BLaER1 (cell line): Measurements from ENCODE around the gene BTG2.

Experiments used
- H3K27ac ChIP-seq: shearing (Covaris generic); formaldehyde crosslinking; 2 replicates; pipeline ENCODE4 v1.8.1; 2022
- H3K27me3 ChIP-seq: shearing (Covaris generic); formaldehyde crosslinking; 2 replicates; pipeline ENCODE4 v1.8.1; 2022
- H3K36me3 ChIP-seq: shearing (Covaris generic); formaldehyde crosslinking; 2 replicates; pipeline ENCODE4 v1.8.1; 2022
- H3K4me1 ChIP-seq: shearing (Covaris generic); formaldehyde crosslinking; 2 replicates; pipeline ENCODE4 v1.8.1; 2022
- H3K4me2 ChIP-seq: shearing (Covaris generic); formaldehyde crosslinking; 2 replicates; pipeline ENCODE4 v1.8.1; 2022
- H3K4me3 ChIP-seq: shearing (Covaris generic); formaldehyde crosslinking; 2 replicates; pipeline ENCODE4 v1.8.1; 2022
- H3K9ac ChIP-seq: shearing (Covaris generic); formaldehyde crosslinking; 2 replicates; pipeline ENCODE4 v1.8.1; 2022
- H3K9me3 ChIP-seq: shearing (Covaris generic); formaldehyde crosslinking; 2 replicates; pipeline ENCODE4 v1.8.1; 2022
- H4K20me1 ChIP-seq: shearing (Covaris generic); formaldehyde crosslinking; 2 replicates; pipeline ENCODE4 v1.8.1; 2022
- Cebpa-rat ChIP-seq: shearing (Covaris generic); IDR thresholded peaks from 2 replicates; pipeline ENCODE4 v1.8.1; 2022

BTG2 gene

GRCh38 chr1:203276408-203276807, 28.9 kb upstream of the BTG2 start:
- H3K9me3 ChIP-seq, result no peaks in the 10 kb centered on the region
- peaks cover 100% of the 10 kb centered on the region for H3K4me1 ChIP-seq
- no peak for TF ChIP-seq Cebpa-rat
- no peaks in the 10 kb centered on the region for H3K27me3 ChIP-seq
- peak overlapping the region; percentile 83; the same call in 1 of the 2 replicates for H3K27ac ChIP-seq
- no peaks in the 10 kb centered on the region for H4K20me1 ChIP-seq
- no peaks in the 10 kb centered on the region for H3K36me3 ChIP-seq
- peak overlapping the region; percentile 95 for H3K4me2 ChIP-seq
- peak overlapping the region; percentile 76; the same call in 1 of the 2 replicates for H3K9ac ChIP-seq
- H3K4me3 ChIP-seq, result no peak overlapping the region

GRCh38 chr1:203276916-203277545, 28.3 kb upstream of the BTG2 start:
- Histone ChIP-seq H4K20me1 (no peaks in the 10 kb centered on the region), H3K4me1 (peaks cover 100% of the 10 kb centered on the region), H3K4me2 (peak overlapping the region; percentile 95), H3K9me3 (no peaks in the 10 kb centered on the region), H3K9ac (peak overlapping the region; percentile 76), H3K4me3 (no peak overlapping the region), H3K36me3 (no peaks in the 10 kb centered on the region), H3K27ac (peak overlapping the region; percentile 83), H3K27me3 (no peaks in the 10 kb centered on the region)
- no peak for TF ChIP-seq Cebpa-rat

DNA sequence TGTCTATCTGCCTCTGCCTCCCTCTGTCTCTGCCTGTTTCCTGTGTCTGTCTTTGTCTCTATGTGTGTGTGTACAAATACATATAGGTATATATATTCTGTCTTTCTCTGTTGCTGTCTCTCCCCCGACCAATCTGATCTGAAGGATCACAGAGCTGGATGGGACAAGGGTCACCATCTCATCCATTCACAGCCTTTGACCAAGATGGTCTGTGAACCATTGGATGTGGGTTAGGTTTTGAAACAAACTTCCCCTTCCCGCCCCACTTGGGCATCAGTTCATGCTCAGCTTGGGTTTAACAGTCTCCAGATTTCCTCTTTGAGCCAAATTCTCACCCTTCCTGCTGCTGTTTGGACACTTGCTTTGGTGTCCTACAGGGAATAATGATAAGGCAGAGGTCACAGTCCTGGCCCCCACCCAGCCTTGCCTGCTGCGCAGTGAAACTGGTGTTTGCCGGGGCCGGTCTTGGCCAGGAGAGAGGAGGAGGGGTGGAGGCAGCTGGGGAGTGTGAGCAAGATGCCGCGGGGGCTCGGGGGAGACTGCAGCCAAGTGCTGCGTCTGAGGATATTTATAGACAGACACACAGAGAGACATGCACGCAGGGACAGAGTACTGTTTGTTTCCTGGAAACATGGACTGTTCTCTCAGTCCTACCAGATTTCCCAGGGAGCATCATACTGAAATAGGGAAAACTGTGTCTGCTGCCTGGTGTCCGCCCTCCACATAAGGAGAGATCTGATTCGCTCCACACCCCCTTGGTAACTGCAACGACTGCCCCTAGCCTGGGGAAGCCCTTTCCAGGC, 27.0 kb upstream of the BTG2 start:
- TF ChIP-seq Cebpa-rat, result no peak
- no peaks in the 10 kb centered on the region for H3K27me3 ChIP-seq
- peak overlapping the region; percentile 83 for H3K27ac ChIP-seq
- peaks cover 100% of the 10 kb centered on the region for H3K4me1 ChIP-seq
- no peaks in the 10 kb centered on the region for H3K9me3 ChIP-seq
- peak overlapping the region; percentile 95 for H3K4me2 ChIP-seq
- peak overlapping the region; percentile 76 for H3K9ac ChIP-seq
- peak overlapping the region; percentile 48 for H3K4me3 ChIP-seq
- H3K36me3 ChIP-seq, result no peaks in the 10 kb centered on the region
- H4K20me1 ChIP-seq, result no peaks in the 10 kb centered on the region

- Histone ChIP-seq H3K9me3 (no peaks in the 10 kb centered on the region), H4K20me1 (no peaks in the 10 kb centered on the region), H3K4me1 (peaks cover 100% of the 10 kb centered on the region), H3K36me3 (no peaks in the 10 kb centered on the region), H3K27me3 (no peaks in the 10 kb centered on the region), H3K4me2 (peak overlapping the region; percentile 95), H3K27ac (peak overlapping the region; percentile 83), H3K9ac (peak overlapping the region; percentile 76), H3K4me3 (peak overlapping the region; percentile 48)
- no peak for TF ChIP-seq Cebpa-rat
These were observed 26.4 kb upstream of the BTG2 start for GRCh38 chr1:203278885-203279406.

GRCh38 chr1:203280061-203280460, 25.3 kb upstream of the BTG2 start:
- Histone ChIP-seq H3K9ac (no peak overlapping the region), H3K36me3 (no peaks in the 10 kb centered on the region), H3K4me1 (peaks cover 100% of the 10 kb centered on the region), H3K9me3 (no peaks in the 10 kb centered on the region), H3K4me3 (no peak overlapping the region), H3K27me3 (no peaks in the 10 kb centered on the region), H4K20me1 (no peaks in the 10 kb centered on the region), H3K4me2 (peak overlapping the region; percentile 95), H3K27ac (peak overlapping the region; percentile 96; the same call in 1 of the 2 replicates)
- no peak for TF ChIP-seq Cebpa-rat

DNA sequence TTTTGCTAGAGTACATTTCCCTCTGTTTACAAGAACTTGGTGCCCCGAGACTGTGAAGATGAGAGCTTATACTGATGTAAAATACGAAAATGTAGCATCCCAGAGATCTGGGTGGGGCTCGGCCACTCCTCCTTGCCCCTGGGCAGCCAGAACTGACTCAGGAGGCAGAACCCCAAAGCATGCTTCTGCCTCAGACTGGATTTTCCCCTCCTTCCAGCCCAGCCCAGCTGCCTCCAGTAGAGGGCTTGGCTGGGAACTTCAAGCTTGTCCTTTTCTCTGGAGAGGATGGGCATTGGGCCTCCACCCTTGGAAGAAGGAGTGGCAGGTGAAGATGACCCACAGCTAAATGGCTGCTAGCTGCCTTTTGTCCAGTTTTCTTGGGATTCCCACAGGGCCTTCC, 24.3 kb upstream of the BTG2 start:
- H3K4me1 ChIP-seq, result peaks cover 100% of the 10 kb centered on the region

DNA sequence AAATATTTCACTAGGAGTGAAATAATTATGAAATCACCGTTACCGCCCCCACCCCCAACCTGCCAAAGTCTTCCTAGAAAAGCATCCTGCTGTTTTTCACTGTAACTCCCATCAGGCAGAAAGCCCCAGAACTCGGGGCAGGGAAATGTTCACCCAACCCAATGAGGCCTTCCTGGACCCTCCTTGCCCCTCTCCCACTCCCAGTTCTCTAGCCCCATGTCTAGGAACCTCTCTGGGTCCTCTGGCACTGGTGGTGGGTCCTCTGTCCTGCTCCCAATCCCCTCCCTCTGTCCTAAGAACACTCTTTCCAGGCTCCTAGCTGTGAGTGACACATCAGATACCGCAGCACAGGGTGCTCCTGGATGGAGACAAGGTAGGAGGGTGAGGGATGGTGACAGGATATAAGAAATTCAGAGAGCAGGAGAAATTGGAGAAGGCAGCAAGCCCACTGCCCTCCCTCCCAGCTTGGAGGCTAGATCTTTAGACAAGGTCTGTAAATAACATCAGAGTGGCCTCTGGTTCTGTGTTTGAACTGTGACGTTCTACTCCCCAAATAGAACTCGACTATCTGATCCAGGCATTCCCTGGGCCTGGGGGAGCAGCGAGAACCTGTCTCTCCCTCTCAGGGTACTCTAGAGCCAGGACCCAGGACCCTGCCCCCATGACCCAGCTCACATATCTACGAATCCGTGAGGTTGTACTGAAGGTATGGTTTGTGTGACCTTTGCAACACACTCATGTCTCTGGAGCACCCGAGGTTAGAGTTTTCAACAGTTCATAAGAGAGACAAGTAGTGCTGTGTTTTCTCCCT, 23.3 kb upstream of the BTG2 start:
- peak overlapping the region; percentile 73 for H3K9ac ChIP-seq

More for the DNA sequence above, 24.3 kb upstream of the BTG2 start:
- no peak overlapping the region for H3K4me3 ChIP-seq
- no peaks in the 10 kb centered on the region for H3K9me3 ChIP-seq
- TF ChIP-seq Cebpa-rat, result no peak
- H3K27me3 ChIP-seq, result no peaks in the 10 kb centered on the region
- no peaks in the 10 kb centered on the region for H3K36me3 ChIP-seq
- no peaks in the 10 kb centered on the region for H4K20me1 ChIP-seq
- peak overlapping the region; percentile 96 for H3K27ac ChIP-seq
- peak overlapping the region; percentile 73; the same call in 1 of the 2 replicates for H3K9ac ChIP-seq
- H3K4me2 ChIP-seq, result peak overlapping the region; percentile 95

GRCh38 chr1:203282720-203283542, 22.4 kb upstream of the BTG2 start:
- Histone ChIP-seq H3K4me1 (peaks cover 99% of the 10 kb centered on the region), H3K4me2 (peak overlapping the region; percentile 95), H3K27ac (peak overlapping the region; percentile 96), H3K36me3 (no peaks in the 10 kb centered on the region), H3K4me3 (peak overlapping the region; percentile 29; the same call in 1 of the 2 replicates), H3K9me3 (no peaks in the 10 kb centered on the region), H3K27me3 (no peaks in the 10 kb centered on the region), H4K20me1 (no peaks in the 10 kb centered on the region), H3K9ac (peak overlapping the region; percentile 73)
- no peak for TF ChIP-seq Cebpa-rat

More for the DNA sequence above, 23.3 kb upstream of the BTG2 start:
- H4K20me1 ChIP-seq, result no peaks in the 10 kb centered on the region
- H3K4me1 ChIP-seq, result peaks cover 100% of the 10 kb centered on the region
- no peaks in the 10 kb centered on the region for H3K9me3 ChIP-seq
- H3K27me3 ChIP-seq, result no peaks in the 10 kb centered on the region
- peak overlapping the region; percentile 95 for H3K4me2 ChIP-seq
- H3K27ac ChIP-seq, result peak overlapping the region; percentile 96
- TF ChIP-seq Cebpa-rat, result no peak
- peak overlapping the region; percentile 29; the same call in 1 of the 2 replicates for H3K4me3 ChIP-seq
- no peaks in the 10 kb centered on the region for H3K36me3 ChIP-seq
